ENCODE results near the gene SDR39U1.
"Not testable (repeated sequence)": the region's sequence is repeated elsewhere in the genome, so short reads cannot be mapped to it uniquely, and the experiment has no call there.

The SDR39U1 gene

DNA sequence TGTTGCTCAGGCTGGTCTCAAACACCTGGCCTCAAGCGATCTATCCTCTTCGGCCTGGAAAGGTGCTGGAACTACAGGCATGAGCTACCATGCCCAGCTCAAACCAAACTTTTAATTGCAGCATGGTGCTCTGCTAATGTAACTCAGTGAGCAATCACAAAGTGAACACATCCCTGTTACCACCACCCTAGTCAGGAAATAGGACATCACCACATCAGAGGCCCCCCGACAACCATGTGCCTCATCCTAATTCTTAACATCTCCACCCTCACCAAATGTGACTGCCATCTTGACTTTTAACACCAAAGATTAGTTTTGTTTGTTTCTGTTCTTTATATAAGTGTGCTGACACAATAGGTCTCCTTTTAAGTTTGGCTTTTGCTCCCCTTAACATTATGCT lies 22.8 kb upstream of the SDR39U1 start:
- Histone ChIP-seq H3K4me3 (ENCODE audit: low read depth, low read length) (no peak overlapping the region), H3K27ac (ENCODE audit: low read depth, low read length) (no peak overlapping the region), H3K36me3 (ENCODE audit: control insufficient read depth, insufficient read depth, low read length) (no peaks in the 10 kb centered on the region), H3K9ac (ENCODE audit: low read length) (no peak overlapping the region), H3K9me3 (ENCODE audit: control insufficient read depth, insufficient read depth, low read depth, low read length) (no peaks in the 10 kb centered on the region), H3K27me3 (ENCODE audit: control insufficient read depth, insufficient read depth, low read length) (no peaks in the 10 kb centered on the region), H3K4me1 (ENCODE audit: control insufficient read depth, insufficient read depth, low read length) (no peaks in the 10 kb centered on the region)

DNA sequence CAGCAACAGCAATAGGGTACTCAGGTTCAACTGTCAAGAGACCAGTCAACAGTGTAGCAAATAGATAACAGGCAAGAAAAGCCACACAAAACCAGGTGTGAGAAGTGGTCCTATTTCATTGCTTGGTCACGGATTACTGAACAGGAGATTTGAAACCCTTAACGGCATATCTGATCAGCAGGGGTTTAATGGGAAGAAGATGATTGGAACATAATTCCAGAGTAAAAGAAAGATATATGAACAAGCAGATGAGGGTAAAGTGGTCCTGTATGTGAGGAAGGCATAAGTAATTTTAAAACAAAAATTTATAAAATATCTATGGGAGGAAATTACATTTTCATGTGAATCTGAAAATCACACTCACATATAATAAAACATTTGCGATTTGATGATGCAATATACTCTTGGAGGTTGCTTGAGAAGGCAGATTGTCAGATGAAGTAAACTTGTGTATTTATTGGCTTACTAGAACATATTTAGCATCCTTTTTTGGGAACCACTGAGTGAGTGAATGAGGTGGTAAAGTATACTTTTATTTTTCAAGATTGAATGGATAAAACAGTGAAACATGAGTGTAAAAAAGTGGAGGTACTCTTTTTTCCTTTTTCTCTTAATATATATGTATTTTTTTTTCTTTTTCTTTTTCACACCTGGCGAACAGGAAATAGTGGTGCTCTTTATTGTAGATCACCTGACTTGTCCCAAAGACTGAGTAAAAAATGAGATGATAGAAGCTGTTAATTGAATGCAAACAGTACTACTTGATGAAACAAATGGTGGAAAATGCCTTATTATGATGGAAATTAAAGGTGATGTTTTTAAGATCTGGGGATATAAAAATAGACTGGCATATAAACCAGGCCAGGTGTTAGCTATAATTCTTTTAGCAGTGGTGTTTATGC lies 21.6 kb upstream of the SDR39U1 start:
- no peaks in the 10 kb centered on the region for H3K27me3 ChIP-seq (ENCODE audit: control insufficient read depth, insufficient read depth, low read length)
- H3K9me3 ChIP-seq (ENCODE audit: control insufficient read depth, insufficient read depth, low read depth, low read length) = no peaks in the 10 kb centered on the region
- H3K36me3 ChIP-seq (ENCODE audit: control insufficient read depth, insufficient read depth, low read length) = no peaks in the 10 kb centered on the region
- H3K27ac ChIP-seq (ENCODE audit: low read depth, low read length) = no peak overlapping the region
- H3K4me1 ChIP-seq (ENCODE audit: control insufficient read depth, insufficient read depth, low read length) = no peaks in the 10 kb centered on the region
- no peak overlapping the region for H3K9ac ChIP-seq (ENCODE audit: low read length)
- no peak overlapping the region for H3K4me3 ChIP-seq (ENCODE audit: low read depth, low read length)

DNA sequence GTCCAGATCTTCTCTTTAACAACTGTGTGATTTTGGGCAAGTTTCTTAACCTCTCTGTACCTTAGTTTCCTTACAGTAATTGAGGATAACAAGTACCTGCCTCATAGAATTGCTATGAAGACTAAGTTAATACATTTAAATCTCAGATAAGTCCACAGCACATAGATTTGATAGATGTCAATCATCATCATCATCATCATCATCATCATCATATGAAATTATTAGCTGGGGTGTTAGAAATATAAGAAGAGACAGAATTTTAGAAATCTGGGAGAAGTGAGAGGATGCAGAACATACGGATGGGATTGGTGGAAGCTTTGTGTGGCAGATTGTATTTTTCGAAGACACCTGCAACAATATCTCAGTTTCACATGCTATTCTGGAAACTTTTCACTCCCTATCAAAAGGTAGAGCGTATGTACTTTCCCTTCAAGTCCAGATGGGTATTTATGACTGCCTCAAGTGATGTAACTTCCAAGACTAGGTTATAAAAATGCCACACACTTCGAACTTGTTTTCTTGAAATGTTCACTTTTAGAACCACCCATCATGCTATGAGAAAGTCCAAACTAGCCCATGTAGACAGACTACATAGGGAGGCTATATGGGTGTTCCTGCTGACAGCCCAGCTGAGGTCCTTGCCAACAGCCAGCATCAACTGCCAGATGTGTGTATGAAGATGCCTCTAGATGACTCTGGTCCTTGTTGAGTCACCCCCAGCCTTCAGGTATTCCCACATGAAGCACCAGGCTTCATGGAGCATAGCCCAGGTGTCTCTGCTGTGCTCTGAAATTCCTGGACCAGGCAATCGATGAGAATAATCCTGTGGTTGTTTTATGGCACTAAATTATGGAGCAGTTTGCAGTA lies 20.7 kb upstream of the SDR39U1 start:
- H3K4me3 ChIP-seq (ENCODE audit: low read depth, low read length) = no peak overlapping the region
- no peaks in the 10 kb centered on the region for H3K4me1 ChIP-seq (ENCODE audit: control insufficient read depth, insufficient read depth, low read length)
- H3K9me3 ChIP-seq (ENCODE audit: control insufficient read depth, insufficient read depth, low read depth, low read length) = no peaks in the 10 kb centered on the region
- no peak overlapping the region for H3K9ac ChIP-seq (ENCODE audit: low read length)
- H3K27ac ChIP-seq (ENCODE audit: low read depth, low read length) = no peak overlapping the region
- H3K27me3 ChIP-seq (ENCODE audit: control insufficient read depth, insufficient read depth, low read length) = no peaks in the 10 kb centered on the region
- H3K36me3 ChIP-seq (ENCODE audit: control insufficient read depth, insufficient read depth, low read length) = no peaks in the 10 kb centered on the region

DNA sequence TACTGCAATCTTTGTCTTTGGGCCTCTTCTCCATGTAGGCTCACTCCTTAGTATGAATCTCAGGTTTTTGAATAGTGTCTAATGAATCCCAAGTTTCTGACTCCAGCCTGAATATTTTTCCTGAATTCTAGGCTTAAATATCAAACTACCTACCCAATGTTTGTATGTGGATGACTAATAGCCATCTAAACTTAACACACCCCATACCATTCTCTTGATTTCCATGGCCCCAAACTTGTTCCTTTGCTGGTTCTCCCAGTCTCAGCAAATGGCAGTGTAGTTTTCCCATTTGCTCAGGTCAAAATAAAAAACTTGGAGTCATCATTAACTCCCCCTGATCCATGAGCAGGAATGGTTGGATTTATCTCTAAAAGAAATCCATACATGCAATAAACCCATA lies 18.8 kb upstream of the SDR39U1 start:
- Histone ChIP-seq H3K27me3 (ENCODE audit: control insufficient read depth, insufficient read depth, low read length) (no peaks in the 10 kb centered on the region), H3K9ac (ENCODE audit: low read length) (no peak overlapping the region), H3K36me3 (ENCODE audit: control insufficient read depth, insufficient read depth, low read length) (no peaks in the 10 kb centered on the region), H3K9me3 (ENCODE audit: control insufficient read depth, insufficient read depth, low read depth, low read length) (peaks cover 2% of the 10 kb centered on the region; the same call in 1 of the 2 replicates), H3K4me1 (ENCODE audit: control insufficient read depth, insufficient read depth, low read length) (no peaks in the 10 kb centered on the region), H3K4me3 (ENCODE audit: low read depth, low read length) (no peak overlapping the region), H3K27ac (ENCODE audit: low read depth, low read length) (no peak overlapping the region)

DNA sequence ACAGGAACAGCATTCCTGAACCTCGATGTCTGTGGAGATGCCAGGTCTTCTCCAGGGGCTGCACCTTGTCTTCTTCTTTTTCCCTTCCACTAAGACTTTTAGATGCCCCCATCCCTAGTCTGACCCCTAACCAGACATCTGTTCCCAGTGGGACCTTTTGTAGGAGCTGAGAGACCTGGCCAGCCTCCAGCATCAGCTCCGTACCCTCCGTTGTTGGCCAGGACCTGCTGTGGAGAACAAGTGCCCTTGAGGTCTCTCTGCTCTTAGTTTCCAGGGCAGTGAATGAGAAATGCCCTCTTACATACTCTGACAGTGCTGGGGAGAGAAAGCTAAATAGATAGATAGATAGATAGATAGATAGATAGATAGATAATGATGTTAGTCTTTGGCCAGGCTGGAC lies 16.8 kb upstream of the SDR39U1 start:
- Histone ChIP-seq H3K9ac (ENCODE audit: low read length) (no peak overlapping the region), H3K9me3 (ENCODE audit: control insufficient read depth, insufficient read depth, low read depth, low read length) (peaks cover 8% of the 10 kb centered on the region), H3K4me3 (ENCODE audit: low read depth, low read length) (no peak overlapping the region), H3K4me1 (ENCODE audit: control insufficient read depth, insufficient read depth, low read length) (no peaks in the 10 kb centered on the region), H3K36me3 (ENCODE audit: control insufficient read depth, insufficient read depth, low read length) (no peaks in the 10 kb centered on the region), H3K27me3 (ENCODE audit: control insufficient read depth, insufficient read depth, low read length) (no peaks in the 10 kb centered on the region), H3K27ac (ENCODE audit: low read depth, low read length) (no peak overlapping the region)

DNA sequence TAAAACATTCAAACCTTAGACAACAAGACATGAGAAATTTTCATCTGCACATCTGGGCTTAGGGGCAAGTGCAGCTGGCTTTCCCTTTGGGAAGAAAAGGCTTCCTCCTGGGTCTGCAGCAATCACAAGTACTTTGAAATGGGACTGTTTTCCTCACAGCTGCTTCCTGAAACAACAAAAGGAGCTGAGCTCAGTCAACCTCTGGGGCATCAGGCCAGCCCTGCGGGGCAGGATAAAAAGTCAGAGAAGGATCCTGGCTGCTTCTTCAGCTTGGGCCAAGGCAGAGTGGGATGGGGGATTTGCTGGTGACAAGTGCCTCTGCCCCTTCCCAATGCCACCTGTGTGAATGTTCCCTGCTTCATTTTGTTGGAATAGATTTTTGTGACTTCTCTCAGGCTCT lies 16.2 kb upstream of the SDR39U1 start:
- Histone ChIP-seq H3K27me3 (ENCODE audit: control insufficient read depth, insufficient read depth, low read length) (no peaks in the 10 kb centered on the region), H3K4me3 (ENCODE audit: low read depth, low read length) (no peak overlapping the region), H3K4me1 (ENCODE audit: control insufficient read depth, insufficient read depth, low read length) (no peaks in the 10 kb centered on the region)

DNA sequence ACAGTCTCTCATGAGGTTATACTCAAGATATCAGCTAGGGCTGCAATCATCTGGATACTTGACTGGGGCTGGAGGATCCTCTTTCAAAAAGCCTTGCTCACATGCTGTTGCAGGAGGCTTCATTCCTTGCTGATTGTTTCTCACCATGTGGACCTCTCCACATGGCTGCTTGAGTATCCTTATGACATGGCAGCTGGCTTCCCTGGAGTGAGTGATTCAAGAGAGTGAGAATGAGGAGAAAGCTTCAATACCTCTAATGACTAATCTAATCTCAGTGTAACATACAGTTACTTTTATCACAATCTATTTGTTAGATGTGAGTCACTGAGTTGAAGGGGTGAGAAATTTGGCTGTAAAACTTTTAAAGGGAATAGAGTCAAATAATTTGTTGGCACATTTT lies 14.4 kb upstream of the SDR39U1 start:
- Histone ChIP-seq H3K27me3 (ENCODE audit: control insufficient read depth, insufficient read depth, low read length) (no peaks in the 10 kb centered on the region), H3K9ac (ENCODE audit: low read length) (no peak overlapping the region), H3K4me1 (ENCODE audit: control insufficient read depth, insufficient read depth, low read length) (no peaks in the 10 kb centered on the region), H3K36me3 (ENCODE audit: control insufficient read depth, insufficient read depth, low read length) (no peaks in the 10 kb centered on the region), H3K4me3 (ENCODE audit: low read depth, low read length) (no peak overlapping the region), H3K27ac (ENCODE audit: low read depth, low read length) (no peak overlapping the region), H3K9me3 (ENCODE audit: control insufficient read depth, insufficient read depth, low read depth, low read length) (peaks cover 24% of the 10 kb centered on the region)

More for the DNA sequence above, 16.2 kb upstream of the SDR39U1 start:
- Histone ChIP-seq H3K27ac (ENCODE audit: low read depth, low read length) (no peak overlapping the region), H3K9ac (ENCODE audit: low read length) (no peak overlapping the region), H3K9me3 (ENCODE audit: control insufficient read depth, insufficient read depth, low read depth, low read length) (peaks cover 14% of the 10 kb centered on the region), H3K36me3 (ENCODE audit: control insufficient read depth, insufficient read depth, low read length) (no peaks in the 10 kb centered on the region)

DNA sequence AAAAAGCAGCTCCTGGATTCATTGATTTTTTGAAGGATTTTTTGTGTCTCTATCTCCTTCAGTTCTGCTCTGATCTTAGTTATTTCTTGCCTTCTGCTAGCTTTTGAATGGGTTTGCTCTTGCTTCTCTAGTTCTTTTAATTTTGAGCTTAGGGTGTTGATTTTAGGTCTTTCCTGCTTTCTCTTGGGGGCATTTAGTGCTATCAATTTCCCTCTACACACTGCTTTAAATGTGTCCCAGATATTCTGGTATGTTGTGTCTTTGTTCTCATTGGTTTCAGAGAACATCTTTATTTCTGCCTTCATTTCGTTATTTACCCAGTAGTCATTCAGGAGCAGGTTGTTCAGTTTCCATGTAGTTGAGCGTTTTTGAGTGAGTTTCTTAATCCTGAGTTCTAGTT lies 8.3 kb upstream of the SDR39U1 start:
- H3K36me3 ChIP-seq (ENCODE audit: control insufficient read depth, insufficient read depth, low read length); H3K27ac ChIP-seq (ENCODE audit: low read depth, low read length); H3K27me3 ChIP-seq (ENCODE audit: control insufficient read depth, insufficient read depth, low read length); H3K4me3 ChIP-seq (ENCODE audit: low read depth, low read length); H3K4me1 ChIP-seq (ENCODE audit: control insufficient read depth, insufficient read depth, low read length); H3K9ac ChIP-seq (ENCODE audit: low read length): not testable (repeated sequence)
- peaks cover 19% of the 10 kb centered on the region; the same call in 1 of the 2 replicates for H3K9me3 ChIP-seq (ENCODE audit: control insufficient read depth, insufficient read depth, low read depth, low read length)

DNA sequence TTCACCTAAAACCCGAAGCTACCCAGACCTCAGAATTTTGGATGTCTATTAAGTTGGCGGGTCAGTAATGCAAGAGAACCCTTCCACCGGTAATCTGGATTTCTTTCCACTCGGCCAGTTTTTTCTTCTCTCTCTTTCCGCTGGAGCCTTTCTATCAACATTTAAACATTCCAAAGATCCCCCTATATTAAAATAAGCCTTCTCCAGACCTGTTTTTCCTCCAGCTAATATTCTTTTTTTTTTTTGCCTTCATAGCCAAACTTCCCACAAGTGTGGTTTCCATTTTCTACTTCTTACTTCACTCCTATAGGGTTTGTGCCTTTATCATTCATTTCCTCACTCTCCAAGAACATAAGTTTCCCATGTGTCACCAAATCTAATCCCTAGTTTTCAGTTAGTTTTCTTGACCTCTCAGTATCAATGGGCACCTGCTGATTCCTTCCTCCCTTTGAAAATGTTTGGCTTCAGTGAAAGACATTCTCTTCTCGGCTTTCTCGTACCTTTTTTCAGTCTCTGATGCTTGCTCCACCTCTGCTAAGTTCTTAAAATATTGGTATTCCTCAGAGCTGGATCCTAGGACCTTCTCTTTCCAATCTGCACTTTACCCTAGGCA lies 583 bp upstream of the SDR39U1 start:
- H3K27me3 ChIP-seq (ENCODE audit: control insufficient read depth, insufficient read depth, low read length) = no peaks in the 10 kb centered on the region
- peak overlapping the region; percentile 85 for H3K4me3 ChIP-seq (ENCODE audit: low read depth, low read length)
- H3K36me3 ChIP-seq (ENCODE audit: control insufficient read depth, insufficient read depth, low read length) = peaks cover 32% of the 10 kb centered on the region
- no peaks in the 10 kb centered on the region for H3K4me1 ChIP-seq (ENCODE audit: control insufficient read depth, insufficient read depth, low read length)
- no peaks in the 10 kb centered on the region for H3K9me3 ChIP-seq (ENCODE audit: control insufficient read depth, insufficient read depth, low read depth, low read length)
- peak overlapping the region; percentile 39; the same call in 1 of the 2 replicates for H3K27ac ChIP-seq (ENCODE audit: low read depth, low read length)
- peak overlapping the region; percentile 65 for H3K9ac ChIP-seq (ENCODE audit: low read length)

DNA sequence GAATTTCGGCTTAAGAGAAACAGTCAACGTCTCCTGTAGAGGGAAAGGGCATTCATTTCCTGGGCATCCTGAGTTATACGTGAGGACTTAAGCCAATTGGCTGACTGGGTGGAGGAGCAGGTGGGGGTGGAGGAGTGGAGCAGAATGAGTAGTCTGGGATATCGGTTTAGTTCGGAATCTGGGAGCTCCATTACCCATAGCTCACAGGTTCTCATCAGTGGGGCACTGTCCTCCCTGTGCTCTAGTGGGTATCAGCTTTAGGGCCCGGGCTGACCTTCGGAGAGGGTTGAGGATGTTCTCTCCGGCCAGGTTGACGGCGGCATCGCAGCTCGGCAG lies 704 bp downstream of the SDR39U1 start:
- peak overlapping the region; percentile 94 for H3K9ac ChIP-seq (ENCODE audit: low read length)
- no peaks in the 10 kb centered on the region for H3K4me1 ChIP-seq (ENCODE audit: control insufficient read depth, insufficient read depth, low read length)
- H3K36me3 ChIP-seq (ENCODE audit: control insufficient read depth, insufficient read depth, low read length) = peaks cover 45% of the 10 kb centered on the region
- H3K27me3 ChIP-seq (ENCODE audit: control insufficient read depth, insufficient read depth, low read length) = no peaks in the 10 kb centered on the region
- H3K9me3 ChIP-seq (ENCODE audit: control insufficient read depth, insufficient read depth, low read depth, low read length) = no peaks in the 10 kb centered on the region
- peak overlapping the region; percentile 88; the same call in 1 of the 2 replicates for H3K27ac ChIP-seq (ENCODE audit: low read depth, low read length)
- peak overlapping the region; percentile 85 for H3K4me3 ChIP-seq (ENCODE audit: low read depth, low read length)

DNA sequence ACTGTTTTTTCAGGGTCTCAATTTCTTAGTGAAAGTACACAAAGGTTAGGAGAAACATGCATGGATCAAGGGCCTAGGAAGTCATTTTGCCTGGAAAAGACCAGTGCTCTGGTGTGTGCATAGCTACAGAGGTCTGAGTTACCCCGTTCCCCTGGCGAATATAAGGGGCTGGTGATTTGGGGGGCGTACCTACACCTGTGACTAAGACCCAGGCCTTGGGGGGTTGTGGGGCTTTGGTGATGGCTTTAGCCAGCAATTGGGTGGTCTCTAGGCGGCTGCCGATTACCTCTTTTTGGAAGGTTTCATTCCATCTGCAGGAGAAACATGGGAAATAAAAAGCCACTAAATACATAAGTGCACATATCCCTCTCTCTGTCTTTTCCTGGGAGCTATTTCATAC lies 1.1 kb downstream of the SDR39U1 start:
- H3K9ac ChIP-seq (ENCODE audit: low read length) = peak overlapping the region; percentile 94
- no peaks in the 10 kb centered on the region for H3K9me3 ChIP-seq (ENCODE audit: control insufficient read depth, insufficient read depth, low read depth, low read length)
- peaks cover 47% of the 10 kb centered on the region for H3K36me3 ChIP-seq (ENCODE audit: control insufficient read depth, insufficient read depth, low read length)
- no peak overlapping the region for H3K27ac ChIP-seq (ENCODE audit: low read depth, low read length)
- no peaks in the 10 kb centered on the region for H3K27me3 ChIP-seq (ENCODE audit: control insufficient read depth, insufficient read depth, low read length)
- peak overlapping the region; percentile 85 for H3K4me3 ChIP-seq (ENCODE audit: low read depth, low read length)
- H3K4me1 ChIP-seq (ENCODE audit: control insufficient read depth, insufficient read depth, low read length) = no peaks in the 10 kb centered on the region

All from HUES6 (cell line).